ENCODE measurements around the gene FOXD3.

Gene FOXD3
- long read RNA-seq: 0 reads

DNA sequence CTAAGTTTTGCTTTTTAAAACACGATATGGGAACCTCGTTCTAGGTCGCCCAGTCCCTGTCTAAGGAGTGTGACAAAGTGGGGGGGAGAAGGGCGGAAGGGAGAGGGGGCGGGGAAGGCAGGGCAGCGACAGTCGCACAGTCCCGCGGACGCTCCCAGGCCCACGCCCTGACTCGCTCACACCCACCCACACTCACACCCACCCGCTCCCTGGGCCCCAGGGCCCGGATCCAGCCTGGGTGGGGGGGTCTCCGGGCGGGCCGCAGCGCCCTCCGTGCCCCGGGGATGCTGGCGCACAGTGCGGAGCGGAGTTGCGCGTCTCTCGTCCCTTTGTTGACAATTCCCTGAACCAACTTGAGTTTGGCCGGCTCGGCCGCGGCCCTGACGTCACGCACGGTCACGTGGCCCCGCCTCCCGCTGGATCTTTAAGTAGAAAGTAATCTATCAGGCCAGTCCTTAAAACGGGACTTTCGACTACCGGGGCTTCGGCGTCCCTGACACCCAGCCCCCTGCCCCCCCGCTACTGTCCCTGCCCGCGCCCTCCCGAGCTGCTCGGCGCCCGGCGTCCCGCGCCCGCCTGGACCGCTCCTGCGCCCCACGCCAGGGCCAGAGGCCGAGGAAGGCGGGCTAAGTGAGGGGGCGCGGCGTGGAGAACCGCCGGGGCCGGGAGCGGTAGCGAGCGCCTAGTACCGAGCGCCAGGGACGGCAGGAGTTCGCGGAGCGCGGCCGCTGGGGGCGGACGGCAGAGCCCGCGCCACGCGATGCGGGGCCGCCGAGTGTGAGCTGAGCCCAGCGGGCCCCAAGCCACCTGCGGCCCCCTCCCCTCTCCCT, at the start of gene FOXD3:
Gene FOXD3 (plus strand): TSS at position 454 of the 830 bp plus-strand sequence. CDS start 492 bp downstream, outside the sequence.
- Histone ChIP-seq H3K27ac (replicated peaks) (no peak within 1 kb of the TSS), H3K4me3 (replicated peaks; ENCODE audit: insufficient read depth, low read length) (peak within 1 kb of the TSS; percentile 57), H3K27me3 (ENCODE audit: insufficient read depth, poor library complexity, severe bottlenecking) (peaks cover 83% of the 10 kb centered on the region)
- TF ChIP-seq CTCF (IDR thresholded peaks at IDR 0.05; ENCODE audit: insufficient read depth, low read length) (no peak), SPI1 (IDR thresholded peaks at IDR 0.05; ENCODE audit: borderline replicate concordance, low read depth) (no peak), POLR2AphosphoS5 (IDR thresholded peaks at IDR 0.05; ENCODE audit: low read depth) (no peak), GABPA (IDR thresholded peaks at IDR 0.05; ENCODE audit: low read depth) (no peak), REST (IDR thresholded peaks at IDR 0.05; ENCODE audit: insufficient replicate concordance, low read depth) (no peak)
- DNase-seq (ENCODE audit: low read depth in 1 of 2, low spot score in 1 of 2): peak; percentile 26 to 28

GRCh38 chr1:63272811-63273210, 49.6 kb upstream of the FOXD3 start:
- H3K27me3 ChIP-seq (ENCODE audit: insufficient read depth, poor library complexity, severe bottlenecking): peaks cover 4% of the 10 kb centered on the region
- TF ChIP-seq SPI1 (IDR thresholded peaks at IDR 0.05; ENCODE audit: borderline replicate concordance, low read depth): no peak
- no peak for TF ChIP-seq POLR2AphosphoS5 (IDR thresholded peaks at IDR 0.05; ENCODE audit: low read depth)
- TF ChIP-seq REST (IDR thresholded peaks at IDR 0.05; ENCODE audit: insufficient replicate concordance, low read depth): no peak
- TF ChIP-seq GABPA (IDR thresholded peaks at IDR 0.05; ENCODE audit: low read depth): no peak
- TF ChIP-seq CTCF (IDR thresholded peaks at IDR 0.05; ENCODE audit: insufficient read depth, low read length): no peak
- DNase-seq (ENCODE audit: low read depth in 1 of 2, low spot score in 1 of 2): no peak
- no peak overlapping the region for H3K27ac ChIP-seq (replicated peaks)
- H3K4me3 ChIP-seq (replicated peaks; ENCODE audit: insufficient read depth, low read length): no peak overlapping the region

GRCh38 chr1:63274371-63274770, 48.0 kb upstream of the FOXD3 start:
- Histone ChIP-seq H3K27me3 (ENCODE audit: insufficient read depth, poor library complexity, severe bottlenecking) (no peaks in the 10 kb centered on the region), H3K27ac (replicated peaks) (no peak overlapping the region), H3K4me3 (replicated peaks; ENCODE audit: insufficient read depth, low read length) (no peak overlapping the region)
- TF ChIP-seq CTCF (IDR thresholded peaks at IDR 0.05; ENCODE audit: insufficient read depth, low read length) (no peak), GABPA (IDR thresholded peaks at IDR 0.05; ENCODE audit: low read depth) (no peak), POLR2AphosphoS5 (IDR thresholded peaks at IDR 0.05; ENCODE audit: low read depth) (no peak), REST (IDR thresholded peaks at IDR 0.05; ENCODE audit: insufficient replicate concordance, low read depth) (no peak), SPI1 (IDR thresholded peaks at IDR 0.05; ENCODE audit: borderline replicate concordance, low read depth) (no peak)
- no peak for DNase-seq (ENCODE audit: low read depth in 1 of 2, low spot score in 1 of 2)

Measured in HL-60 (cell line).